ENCODE results near the gene SMARCA2.

SMARCA2 gene

GRCh38 chr9:2173861-2174260 is 158.7 kb downstream of the SMARCA2 start:
- DNase-seq (ENCODE audit: low spot score), result no peak
- no peak overlapping the region for H3K27ac ChIP-seq
- TF ChIP-seq CTCF (conservative IDR thresholded peaks at IDR 0.05; ENCODE audit: low read depth), result no peak
- POLR2A ChIA-PET (ENCODE audit: low non-redundant PET), result no interaction called here
- CTCF ChIA-PET, result interaction anchor here (0.5 kb wide), 1 partner anchor 646 kb away, joined by 3 read pairs; no protein-coding TSS in a partner anchor

- CTCF ChIA-PET, result no interaction called here
- no peak for TF ChIP-seq CTCF (conservative IDR thresholded peaks at IDR 0.05; ENCODE audit: low read depth)
- no peak overlapping the region for H3K27ac ChIP-seq
- DNase-seq (ENCODE audit: low spot score), result no peak
- POLR2A ChIA-PET (ENCODE audit: low non-redundant PET), result no interaction called here
Measured at GRCh38 chr9:2174306-2174705, 159.2 kb downstream of the SMARCA2 start.

- no peak for TF ChIP-seq CTCF (conservative IDR thresholded peaks at IDR 0.05; ENCODE audit: low read depth)
- ChIA-PET CTCF (no interaction called here), POLR2A (ENCODE audit: low non-redundant PET) (no interaction called here)
- DNase-seq (ENCODE audit: low spot score), result no peak
- H3K27ac ChIP-seq, result no peak overlapping the region
Measured at GRCh38 chr9:2174911-2175310, 159.8 kb downstream of the SMARCA2 start.

GRCh38 chr9:2177121-2177520 is 162.0 kb downstream of the SMARCA2 start:
- no peak for TF ChIP-seq CTCF (conservative IDR thresholded peaks at IDR 0.05; ENCODE audit: low read depth)
- ChIA-PET POLR2A (ENCODE audit: low non-redundant PET) (no interaction called here), CTCF (no interaction called here)
- no peak for DNase-seq (ENCODE audit: low spot score)
- no peak overlapping the region for H3K27ac ChIP-seq

- H3K27ac ChIP-seq, result no peak overlapping the region
- ChIA-PET CTCF (interaction anchor here (0.6 kb wide), 1 partner anchor 715 kb away, joined by 3 read pairs; no protein-coding TSS in a partner anchor), POLR2A (ENCODE audit: low non-redundant PET) (no interaction called here)
- no peak for DNase-seq (ENCODE audit: low spot score)
- no peak for TF ChIP-seq CTCF (conservative IDR thresholded peaks at IDR 0.05; ENCODE audit: low read depth)
Measured at GRCh38 chr9:2178034-2178734, 163.0 kb downstream of the SMARCA2 start.

GRCh38 chr9:2179567-2179966 is 164.4 kb downstream of the SMARCA2 start:
- ChIA-PET POLR2A (ENCODE audit: low non-redundant PET) (no interaction called here), CTCF (interaction anchor here (0.6 kb wide), 1 partner anchor 295 kb away, joined by 3 read pairs; no protein-coding TSS in a partner anchor)
- TF ChIP-seq CTCF (conservative IDR thresholded peaks at IDR 0.05; ENCODE audit: low read depth), result no peak
- no peak for DNase-seq (ENCODE audit: low spot score)
- H3K27ac ChIP-seq, result no peak overlapping the region
